GM19328 (cell line): ENCODE measurements around the gene TAB3.

Experiments
- ATAC-seq: cut with Tn5 transposase; IDR thresholded peaks from one replicate; pipeline ENCODE4 v1.9.1; 2021; ENCODE audit warnings: mild to moderate bottlenecking, moderate library complexity; ENCODE audit not compliant: unreplicated experiment

TAB3 gene

DNA sequence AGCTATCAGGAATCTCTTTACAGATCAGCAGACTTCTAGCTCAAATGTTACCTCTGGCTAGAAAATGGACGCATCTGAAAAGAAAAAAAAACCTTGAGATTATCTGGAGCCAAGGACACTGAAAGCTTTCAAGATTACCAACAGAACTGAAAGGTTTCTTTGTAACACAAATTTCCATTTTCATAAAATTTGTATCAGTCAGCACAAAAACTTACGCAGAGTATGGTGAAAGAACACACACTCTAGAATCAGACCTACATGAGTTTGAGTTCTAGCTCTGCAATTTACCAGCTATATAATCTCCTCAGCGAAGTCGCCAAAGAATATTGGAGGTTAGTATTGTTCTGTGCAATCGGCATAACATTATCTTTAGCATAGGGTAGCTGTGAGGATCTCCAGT lies 1.8 kb downstream of the TAB3 start:
- ATAC-seq: no peak

DNA sequence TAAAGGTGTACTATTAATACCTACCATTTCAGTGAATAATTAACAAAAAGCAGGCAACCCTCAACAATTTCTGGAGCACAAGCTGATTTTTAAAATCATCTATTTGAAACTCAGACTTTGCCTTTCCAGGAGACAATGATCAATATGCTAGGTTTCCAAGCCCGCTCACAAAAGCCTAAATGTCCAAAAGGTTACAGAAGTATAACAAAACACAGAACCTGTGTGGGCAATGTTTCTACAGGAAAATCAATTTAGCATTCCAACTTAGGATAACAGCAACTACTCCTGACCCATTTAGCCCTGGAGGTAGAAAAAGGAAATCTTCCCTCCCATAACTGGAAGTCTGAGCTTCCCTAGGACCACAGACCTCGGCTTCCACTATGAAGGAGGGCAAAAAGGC lies 3.9 kb downstream of the TAB3 start:
- no peak for ATAC-seq

DNA sequence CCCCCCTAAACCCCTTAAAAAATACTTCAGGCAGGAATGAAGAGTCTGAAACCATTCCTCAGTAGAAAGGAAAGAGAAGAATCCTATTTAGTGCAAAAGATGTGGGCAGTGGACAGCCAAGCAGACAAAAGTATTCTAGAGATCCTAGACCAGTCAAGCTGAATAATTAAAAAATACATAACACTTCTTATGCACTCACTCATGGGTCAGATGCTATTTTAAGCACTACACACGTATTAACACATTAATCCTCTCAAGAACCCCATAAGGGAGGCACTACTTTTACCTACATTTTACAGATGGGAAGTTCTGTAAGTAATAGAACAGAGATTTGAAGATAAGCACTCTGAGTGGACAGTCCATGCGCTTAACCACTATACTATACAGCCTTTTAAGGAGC lies 5.9 kb downstream of the TAB3 start:
- no peak for ATAC-seq

DNA sequence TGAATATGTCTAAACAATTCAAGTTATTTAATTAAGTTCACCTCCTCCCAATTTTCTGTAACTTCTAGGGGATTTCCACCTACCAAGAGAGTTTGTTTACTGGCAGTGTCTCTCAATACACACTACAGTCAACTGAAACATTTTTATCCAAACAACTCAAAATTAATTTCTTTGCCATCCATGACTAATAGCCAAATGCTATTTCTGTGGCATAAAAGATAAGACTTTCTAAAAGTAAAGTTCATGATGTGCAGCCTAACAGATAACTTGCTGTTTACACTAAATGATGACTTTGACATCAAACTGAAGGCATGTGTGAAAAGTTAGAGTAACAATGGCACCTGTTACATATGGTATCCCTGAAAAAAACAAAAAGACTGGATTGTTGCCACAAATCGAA lies 7.3 kb downstream of the TAB3 start:
- no peak for ATAC-seq

DNA sequence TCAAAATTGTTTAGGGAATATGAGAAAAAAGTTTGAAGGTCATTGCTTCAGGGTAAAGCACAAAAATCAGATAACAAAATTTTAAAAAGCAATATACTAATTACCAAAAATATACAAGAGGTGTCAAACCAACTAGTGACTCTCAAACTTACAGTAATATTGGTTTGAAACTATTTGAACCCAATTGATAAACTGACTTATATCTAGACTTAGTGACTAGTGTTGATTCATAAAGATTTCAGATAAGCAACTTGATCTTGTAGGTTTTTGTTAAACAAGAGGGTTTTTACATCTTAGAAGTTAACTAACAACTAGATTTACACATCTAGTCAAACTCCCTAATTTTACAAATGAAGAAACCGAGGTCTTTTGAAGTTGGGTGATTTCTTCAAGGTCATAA lies 7.7 kb downstream of the TAB3 start:
- ATAC-seq: no peak

DNA sequence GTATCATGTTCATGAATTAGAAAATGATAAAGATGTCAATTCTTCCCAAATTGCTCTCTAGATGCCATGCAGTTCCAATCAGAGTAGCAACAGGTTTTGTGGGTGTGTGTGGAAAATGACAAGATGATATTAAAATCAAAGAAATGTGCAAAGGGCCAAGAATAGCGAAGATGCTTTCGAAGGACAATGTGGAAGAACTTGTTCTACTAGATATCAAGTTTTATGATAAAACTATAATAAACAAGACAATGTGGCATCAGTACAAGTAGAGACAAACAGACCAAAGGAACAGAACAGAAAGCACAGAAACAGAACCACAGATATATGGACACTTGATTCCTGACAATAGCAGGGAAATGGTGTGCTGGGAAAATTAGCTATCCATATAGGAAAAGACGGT lies 9.0 kb downstream of the TAB3 start:
- ATAC-seq: no peak

DNA sequence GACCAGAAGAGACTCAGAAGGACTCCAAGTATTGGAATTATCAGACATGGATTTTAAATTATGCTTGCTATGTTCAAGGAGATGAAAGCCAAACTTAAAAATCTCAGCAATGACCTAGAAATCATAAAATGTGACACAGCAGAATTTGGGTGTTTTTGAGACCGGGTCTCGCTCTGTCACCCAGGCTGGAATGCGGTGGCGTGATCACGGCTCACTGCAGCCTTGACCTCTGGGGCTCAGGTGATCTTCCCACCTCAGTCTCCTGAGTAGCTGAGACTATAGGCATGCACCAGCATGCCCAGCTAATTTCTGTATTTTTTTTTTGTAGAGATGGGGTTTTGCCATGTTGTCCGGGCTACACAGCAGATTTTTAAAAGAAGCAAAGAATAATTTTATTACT lies 12.7 kb downstream of the TAB3 start:
- no peak for ATAC-seq

DNA sequence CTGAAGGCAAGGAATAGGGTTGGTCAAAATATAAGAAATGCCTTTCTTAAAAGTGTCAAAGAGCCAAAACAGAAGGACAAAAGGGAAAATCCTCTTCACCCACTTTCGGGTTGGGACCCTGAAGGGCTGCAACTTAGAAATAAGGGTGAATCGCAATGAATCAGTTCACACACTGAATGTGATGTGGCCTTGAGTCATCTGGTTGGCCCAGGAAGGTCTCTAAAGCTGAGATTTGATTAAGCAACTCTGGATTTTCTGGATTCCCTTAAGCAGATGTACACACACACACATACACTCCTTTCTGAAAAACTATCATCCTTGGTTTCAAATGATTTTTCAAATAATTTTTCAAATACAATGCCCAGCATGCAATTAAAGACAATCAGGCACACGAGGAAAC lies 13.1 kb downstream of the TAB3 start:
- ATAC-seq: no peak

DNA sequence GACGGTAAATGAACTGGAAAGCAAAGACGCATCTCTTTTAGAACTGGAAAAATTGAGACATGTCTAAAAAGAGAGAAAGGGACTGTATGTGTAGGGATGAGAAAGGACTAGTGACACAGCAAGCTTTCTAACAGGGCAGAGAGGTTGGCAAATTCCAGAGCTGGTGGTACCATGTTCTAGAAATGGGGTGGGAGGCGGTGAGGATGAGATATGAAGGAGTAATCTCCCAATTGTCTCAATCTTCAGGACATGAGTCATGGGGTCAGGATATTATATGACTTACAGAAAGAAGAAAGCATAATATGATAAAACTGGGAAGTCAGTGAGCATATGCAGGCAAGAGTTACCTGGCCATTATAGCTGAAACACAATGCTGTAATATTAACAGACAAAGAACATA lies 14.2 kb downstream of the TAB3 start:
- ATAC-seq: no peak

DNA sequence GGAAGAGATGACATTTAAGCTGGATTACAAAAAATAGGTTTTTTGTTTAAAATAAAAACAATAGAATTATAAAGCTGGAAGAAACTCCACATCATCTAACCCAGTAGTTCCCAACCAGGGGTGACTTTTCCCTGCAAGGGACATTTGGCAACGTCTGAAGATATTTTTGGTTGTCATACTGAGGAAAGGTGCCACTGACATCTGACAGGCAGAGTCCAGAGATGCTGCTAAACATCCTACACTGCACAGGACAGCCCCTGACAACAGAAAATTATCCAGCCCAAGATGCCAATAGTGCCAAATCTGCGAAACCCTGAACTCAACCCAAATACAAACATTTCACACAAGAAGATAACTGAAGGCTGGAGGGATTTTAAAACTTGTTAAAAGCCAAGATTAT lies 18.5 kb downstream of the TAB3 start:
- ATAC-seq: no peak

DNA sequence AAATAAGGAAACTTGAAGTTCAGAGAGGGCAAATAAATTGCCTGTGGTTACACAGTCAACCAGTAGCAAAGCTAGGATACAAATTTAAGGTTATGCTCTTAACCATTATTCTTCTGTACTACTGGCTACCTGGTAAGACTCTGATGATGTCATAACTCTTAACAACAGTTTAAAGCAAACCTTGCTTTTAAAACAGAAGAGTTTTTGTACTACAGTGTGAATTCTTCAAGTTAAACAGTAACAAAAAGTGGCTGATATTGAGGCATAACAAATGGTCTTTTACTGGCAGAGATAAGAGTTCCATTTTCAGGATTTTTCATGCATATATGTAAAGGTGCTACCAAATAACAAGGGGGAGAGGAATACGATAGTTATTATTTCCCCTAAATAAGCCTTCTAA lies 23.4 kb downstream of the TAB3 start:
- no peak for ATAC-seq

DNA sequence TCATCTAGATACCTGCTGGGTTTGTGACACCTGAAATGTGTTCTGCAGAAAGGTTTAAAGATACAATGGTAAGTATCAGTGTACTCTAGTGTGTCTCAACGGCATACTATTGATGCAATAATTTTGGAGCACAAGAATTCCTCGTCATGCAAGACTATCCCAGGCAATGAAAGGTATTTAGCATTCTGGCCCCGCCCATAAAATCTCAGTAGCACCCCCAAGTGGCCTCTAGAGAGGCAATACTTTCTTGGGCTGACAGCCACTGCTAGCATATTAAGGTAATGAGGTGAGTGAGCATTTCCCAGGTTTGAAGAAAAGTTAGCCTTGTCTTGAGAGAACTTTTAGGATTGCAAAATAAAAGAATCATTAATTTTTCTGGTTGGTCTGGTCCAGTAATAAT lies 24.0 kb downstream of the TAB3 start:
- no peak for ATAC-seq

DNA sequence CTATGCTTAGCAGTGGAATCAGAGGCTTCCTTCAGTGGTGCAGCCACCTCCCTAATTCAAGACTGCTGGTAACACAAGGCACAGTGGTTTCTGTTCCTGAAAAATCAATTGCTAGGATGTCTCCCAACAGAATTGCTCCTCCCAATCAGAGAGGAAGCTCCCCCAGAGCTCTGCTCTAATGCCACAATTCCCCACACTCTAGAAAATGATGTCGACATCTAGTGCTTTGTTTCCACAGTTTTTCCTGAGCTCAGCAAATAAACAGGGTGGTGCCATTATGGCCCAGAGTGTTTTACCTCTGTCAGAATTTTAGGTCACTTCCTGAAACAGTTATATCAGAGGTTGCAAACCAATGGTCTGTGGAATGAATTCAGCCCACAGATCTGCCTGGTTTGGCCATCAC lies 24.7 kb downstream of the TAB3 start:
- ATAC-seq: no peak

DNA sequence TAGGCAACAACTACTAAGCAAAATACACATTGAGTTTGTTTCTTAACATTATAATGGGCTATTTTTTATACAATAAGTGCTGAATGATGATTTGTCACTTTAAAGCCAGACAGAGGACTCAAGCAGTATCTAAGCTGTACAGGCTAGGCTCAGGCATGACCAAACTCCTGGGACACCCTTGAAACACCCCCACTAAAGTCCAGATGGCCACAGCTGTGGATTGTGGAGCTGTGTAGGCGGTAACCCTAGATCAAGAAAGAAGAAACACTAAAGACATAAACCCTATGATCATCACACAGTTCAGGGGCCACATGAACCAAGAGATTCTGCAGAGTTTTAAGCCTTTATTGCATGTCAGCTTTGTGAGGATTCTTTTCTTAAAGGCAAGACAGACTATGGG lies 25.1 kb downstream of the TAB3 start:
- ATAC-seq: no peak

DNA sequence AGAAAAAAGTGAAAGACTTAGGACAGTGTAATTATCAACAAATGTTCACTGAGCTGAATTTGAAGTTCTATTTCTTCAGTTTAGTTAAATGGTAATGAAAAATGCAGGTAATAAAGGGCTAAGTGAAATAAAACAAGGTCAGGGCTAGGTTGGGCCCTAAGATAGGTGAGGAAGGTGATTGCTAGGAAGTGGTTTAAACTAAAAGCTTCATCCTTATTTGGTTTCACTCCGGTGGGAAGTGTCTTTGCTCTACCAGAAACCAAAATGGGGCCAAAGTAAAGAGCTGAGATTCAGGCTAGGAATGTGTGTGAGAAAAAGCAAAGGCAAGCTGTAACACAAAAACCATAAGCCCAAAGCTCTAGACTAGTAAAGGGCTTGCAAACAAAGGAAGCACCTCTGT lies 31.0 kb downstream of the TAB3 start:
- ATAC-seq: no peak

DNA sequence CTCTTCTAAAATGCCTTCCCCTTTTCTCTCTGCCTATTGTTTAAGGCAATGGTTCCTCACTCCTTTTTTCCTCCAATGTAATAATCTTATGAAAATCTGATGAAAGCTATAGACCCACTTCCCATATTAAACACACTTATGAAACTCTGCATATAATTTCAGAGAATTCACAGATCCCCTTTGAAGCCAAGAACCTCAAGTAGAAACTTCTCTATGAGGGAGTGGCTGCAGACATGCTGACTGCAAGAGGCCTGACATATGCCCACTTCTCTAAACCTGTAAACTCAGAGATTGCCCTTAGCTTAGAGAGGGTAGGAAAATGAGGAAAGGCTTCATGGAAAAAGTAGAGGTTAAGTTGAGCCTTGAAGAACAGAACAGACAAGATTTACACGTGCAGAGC lies 37.6 kb downstream of the TAB3 start:
- no peak for ATAC-seq

DNA sequence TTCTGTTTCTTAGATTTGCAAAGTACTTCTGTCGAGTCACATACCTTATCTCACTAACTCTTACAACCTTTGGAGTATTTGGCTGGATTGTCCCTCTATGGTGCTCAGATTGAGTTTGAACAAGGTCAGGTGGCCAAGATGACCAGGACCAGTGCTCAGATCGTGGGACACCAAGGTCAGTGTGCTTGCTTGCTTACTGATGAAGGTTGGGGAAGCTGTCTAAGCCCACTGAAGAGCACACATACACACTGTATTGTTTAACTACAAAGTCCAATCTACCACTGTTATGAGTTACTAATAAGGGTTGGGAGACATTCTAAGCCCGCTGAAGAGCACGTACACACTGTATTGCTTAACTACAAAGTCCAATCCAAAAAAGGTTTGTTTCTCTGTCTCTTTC lies 53.7 kb downstream of the TAB3 start:
- no peak for ATAC-seq

DNA sequence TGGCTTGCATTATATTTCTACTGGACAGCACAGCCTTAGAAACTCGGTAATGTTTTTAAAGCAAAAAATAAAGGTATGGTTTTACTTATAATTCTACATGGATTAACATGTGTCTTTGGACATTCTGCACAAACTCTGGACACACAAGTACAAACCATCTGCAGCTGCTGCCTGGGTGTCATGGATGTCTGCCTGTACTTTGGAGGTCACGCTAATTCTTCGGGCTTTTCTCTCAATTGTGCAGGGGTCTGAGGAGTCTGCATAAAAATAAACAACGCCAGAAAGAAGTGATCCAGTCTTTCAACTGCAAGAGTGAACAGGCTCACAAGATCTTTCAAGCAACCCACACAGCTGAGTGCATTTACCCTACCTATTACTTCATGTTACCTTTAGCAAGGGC lies 55.2 kb downstream of the TAB3 start:
- no peak for ATAC-seq

DNA sequence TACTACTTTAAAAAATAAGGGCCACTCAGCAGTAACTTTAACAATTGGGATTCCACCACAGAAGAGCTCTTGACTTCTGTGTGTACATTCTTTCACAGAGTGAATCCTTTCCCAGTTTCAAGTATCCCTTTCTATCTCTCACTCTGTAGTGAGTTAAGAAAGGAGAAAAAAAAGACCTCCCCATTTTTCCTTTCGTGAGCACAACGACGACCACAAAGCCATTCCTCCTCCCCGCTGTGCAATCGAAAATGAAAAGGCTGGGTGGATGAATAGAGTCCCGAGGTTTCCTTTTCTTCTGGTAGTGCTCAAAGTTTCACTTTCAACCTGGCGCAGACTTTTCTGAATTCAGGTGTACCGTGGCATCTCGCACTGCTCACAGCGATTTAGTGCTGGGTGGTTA lies 58.0 kb downstream of the TAB3 start:
- ATAC-seq: peak; percentile 87

DNA sequence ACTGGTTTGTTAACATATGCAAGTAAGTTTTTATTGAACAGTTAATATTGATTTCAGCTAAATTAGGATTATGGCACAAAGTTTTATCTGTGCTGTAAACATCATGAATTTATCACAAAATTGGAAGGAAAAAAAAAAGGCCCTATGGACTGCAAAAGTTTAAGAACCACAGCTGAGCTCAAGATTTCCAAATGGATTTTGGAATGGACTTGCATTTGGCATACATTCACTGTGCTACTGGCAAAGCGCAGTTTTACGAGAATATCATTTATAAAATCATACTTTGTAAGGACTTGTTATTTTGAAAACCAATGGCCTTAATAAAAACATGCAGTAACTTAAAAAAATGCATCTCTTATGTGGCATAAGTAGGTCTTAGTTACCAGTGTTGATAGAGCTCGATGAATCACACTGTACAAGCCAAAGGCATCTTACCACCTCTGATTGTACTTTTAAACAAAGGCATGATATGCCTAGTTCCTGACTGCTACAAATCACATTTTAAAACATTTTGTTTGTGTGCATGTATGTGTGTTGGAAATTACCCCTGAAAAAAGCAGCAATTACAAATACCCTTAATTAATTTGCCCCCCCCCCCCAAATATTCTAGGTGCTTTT lies 58.6 kb downstream of the TAB3 start:
- ATAC-seq: no peak

DNA sequence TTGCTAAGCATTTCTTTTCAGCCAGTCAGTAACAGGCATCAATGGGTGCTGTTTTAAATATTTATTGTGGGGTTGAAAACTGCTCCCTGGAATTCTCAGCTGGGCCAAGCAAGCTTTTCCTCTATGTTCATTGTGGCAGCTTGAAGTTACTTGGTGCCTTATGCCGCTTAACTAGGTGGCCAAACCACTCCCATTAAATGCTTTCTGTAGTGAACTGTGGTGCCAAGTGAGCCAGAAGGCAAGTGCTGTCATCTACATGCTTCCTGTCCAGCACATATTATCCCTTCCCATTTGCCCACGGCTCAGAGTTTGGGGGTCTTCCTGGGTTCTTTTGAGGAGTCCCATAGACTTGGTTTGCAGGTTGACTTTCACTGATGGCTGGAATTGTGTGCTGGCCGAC lies 64.8 kb downstream of the TAB3 start:
- no peak for ATAC-seq

DNA sequence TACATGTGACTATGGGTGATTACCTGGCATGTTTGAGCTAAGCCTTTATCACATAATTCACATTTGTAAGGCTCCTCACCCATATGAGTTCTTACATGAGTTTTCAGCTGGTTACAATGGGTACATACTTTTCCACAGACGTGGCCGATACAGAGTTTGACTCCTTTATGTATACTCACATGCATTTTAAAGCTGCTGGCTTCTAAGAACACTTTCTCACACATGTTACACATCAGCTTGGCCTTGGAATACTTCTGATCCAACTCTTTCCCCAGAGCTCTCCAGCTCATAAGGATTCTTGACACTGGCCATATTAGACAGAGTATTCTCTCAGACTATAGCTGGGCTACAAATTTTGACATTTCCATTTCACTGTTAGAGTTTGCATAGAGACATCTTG lies 66.3 kb downstream of the TAB3 start:
- ATAC-seq: no peak

DNA sequence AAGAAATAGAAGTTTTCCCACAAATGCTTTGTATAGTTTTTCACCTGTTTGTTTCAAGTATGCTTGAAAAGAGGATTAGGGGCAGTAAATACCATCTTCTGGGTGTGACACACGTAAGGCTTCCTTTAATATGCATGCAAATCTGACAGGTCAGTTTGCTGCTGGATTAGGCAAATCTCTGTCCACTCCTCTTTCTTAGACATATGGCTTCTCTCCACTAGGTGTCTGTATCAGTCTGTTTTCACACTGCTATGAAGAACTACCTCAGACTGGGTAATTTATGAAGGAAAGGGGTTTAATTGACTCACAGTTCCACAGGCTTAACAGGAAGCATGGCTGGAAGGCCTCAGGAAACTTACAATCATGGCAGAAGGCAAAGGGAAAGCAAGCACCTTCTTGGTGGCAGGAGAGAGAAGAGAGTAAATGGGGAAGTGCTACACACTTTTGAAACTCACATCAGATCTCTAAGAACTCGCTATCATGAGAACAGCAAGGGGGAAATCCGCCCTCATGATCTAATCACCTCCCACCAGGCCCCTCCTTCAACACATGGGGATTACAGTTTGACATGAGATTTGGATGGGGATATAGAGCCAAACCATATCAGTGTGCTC lies 66.9 kb downstream of the TAB3 start:
- peak; percentile 65 for ATAC-seq
